Endodermal cell (in vitro differentiated cells): Measurements from ENCODE around the gene VASP. TPM values are rescaled to one million over a fixed set of nuclear protein-coding genes. Genes with fewer than 3 reads are reported as not detected.

ENCODE experiments used
- DNase-seq: peaks from one replicate; pipeline ENCODE4 v3.0.0-alpha.2; 2017
- H3K27ac ChIP-seq: 2 replicates; pipeline ENCODE4 v1.5.1; 2013; ENCODE audit warnings: mild to moderate bottlenecking, low read depth, low read length, moderate library complexity
- H3K27me3 ChIP-seq: 2 replicates; pipeline ENCODE4 v1.6.1; 2013; ENCODE audit warnings: mild to moderate bottlenecking, low read length, moderate library complexity; ENCODE audit not compliant: insufficient read depth, control insufficient read depth, poor library complexity, severe bottlenecking
- H3K36me3 ChIP-seq: 2 replicates; pipeline ENCODE4 v1.7.0; 2013; ENCODE audit warnings: mild to moderate bottlenecking, low read length, moderate library complexity; ENCODE audit not compliant: control insufficient read depth, insufficient read depth
- H3K4me1 ChIP-seq: one replicate; pipeline ENCODE4 v1.7.0; 2013; ENCODE audit warnings: low read length; ENCODE audit not compliant: control insufficient read depth, insufficient read depth
- H3K4me3 ChIP-seq: 2 replicates; pipeline ENCODE4 v1.5.1; 2013; ENCODE audit warnings: mild to moderate bottlenecking, low read length, moderate library complexity
- H3K9ac ChIP-seq: 2 replicates; pipeline ENCODE4 v1.6.1; 2013; ENCODE audit warnings: mild to moderate bottlenecking, low read length, moderate library complexity; ENCODE audit not compliant: poor library complexity, severe bottlenecking; ENCODE audit errors: extremely low read depth
- H3K9me3 ChIP-seq: 2 replicates; pipeline ENCODE4 v1.6.1; 2013; ENCODE audit warnings: mild to moderate bottlenecking, low read length, moderate library complexity; ENCODE audit not compliant: control insufficient read depth
- H3K27ac Mint-ChIP-seq: 2 replicates; pipeline ENCODE4 v1.8.0; 2020; ENCODE audit warnings: mixed read lengths
- H3K27me3 Mint-ChIP-seq: 2 replicates; pipeline ENCODE4 v1.8.0; 2021; ENCODE audit warnings: mild to moderate bottlenecking, mixed read lengths; ENCODE audit not compliant: insufficient read depth
- H3K36me3 Mint-ChIP-seq: 2 replicates; pipeline ENCODE4 v1.8.0; 2020; ENCODE audit warnings: low read depth, mixed read lengths
- H3K4me1 Mint-ChIP-seq: 2 replicates; pipeline ENCODE4 v1.8.0; 2020; ENCODE audit warnings: mixed read lengths
- H3K4me3 Mint-ChIP-seq: 2 replicates; pipeline ENCODE4 v1.8.0; 2020; ENCODE audit warnings: mild to moderate bottlenecking, moderate library complexity, mixed read lengths
- H3K9me3 Mint-ChIP-seq: 2 replicates; pipeline ENCODE4 v1.8.0; 2020; ENCODE audit warnings: mild to moderate bottlenecking, mixed read lengths
- CTCF ChIP-seq: fragments of 200-600 bp; sonication (generic); conservative IDR thresholded peaks from 2 replicates; pipeline ENCODE4 v1.5.0; 2021; ENCODE audit warnings: antibody characterized with exemption, mild to moderate bottlenecking
- WGBS, 2 experiments: methylation state at CpG; one replicate each; pipeline versions ENCODE4 v1.1.5 to v1.1.7; 2013; ENCODE audit warnings: missing lambda C conversion rate in 2 of 2, mixed read lengths in 1 of 2; ENCODE audit not compliant: insufficient coverage in 1 of 2, insufficient read length in 1 of 2; 5-methylcytosine and 5-hydroxymethylcytosine counted together
- total RNA-seq, 2 donors: library from RNA; stranded (reverse); fragmentation: NEBNext Ultra II Directional in 1 of 2; extraction: Animal tissue kit (Norgen Biotek cat#: 25700) in 1 of 2; gene quantifications; 2 replicates in 1 of 2; 3 replicates in 1 of 2; pipeline ENCODE4 v1.2.1, GENCODE V29; 2021

Gene VASP
- total RNA-seq, 2 donors from 2014 or later: 134 to 144 TPM

- Mint-ChIP-seq H3K36me3 (peaks cover 3% of the 10 kb centered on the region), H3K4me3 (no peak overlapping the region), H3K27ac (no peak overlapping the region), H3K9me3 (no peaks in the 10 kb centered on the region), H3K27me3 (peaks cover 50% of the 10 kb centered on the region), H3K4me1 (peaks cover 18% of the 10 kb centered on the region)
- WGBS, 2 experiments: 64 to 65% methylated on average over 1 to 2 of the region's 2 CpGs
- Histone ChIP-seq H3K27me3 (peaks cover 28% of the 10 kb centered on the region), H3K4me1 (no peaks in the 10 kb centered on the region), H3K36me3 (no peaks in the 10 kb centered on the region), H3K27ac (no peak overlapping the region), H3K4me3 (no peak overlapping the region), H3K9me3 (no peaks in the 10 kb centered on the region), H3K9ac (no peak overlapping the region)
- peak; percentile 74 for DNase-seq
- no peak for TF ChIP-seq CTCF
Observed at GRCh38 chr19:45501730-45502014, 5.6 kb upstream of the VASP start.

- H3K9me3 Mint-ChIP-seq: no peaks in the 10 kb centered on the region
- no peak overlapping the region for H3K27ac Mint-ChIP-seq
- 87% methylated on average over 4 of the region's 5 CpGs; no CpG with 5 or more reads in 1 of the 2 experiments for WGBS, 2 experiments
- peaks cover 28% of the 10 kb centered on the region for H3K27me3 ChIP-seq
- no peak overlapping the region for H3K27ac ChIP-seq
- H3K9me3 ChIP-seq: no peaks in the 10 kb centered on the region
- H3K36me3 ChIP-seq: no peaks in the 10 kb centered on the region
- no peak overlapping the region for H3K4me3 Mint-ChIP-seq
- peaks cover 48% of the 10 kb centered on the region for H3K27me3 Mint-ChIP-seq
- H3K4me1 Mint-ChIP-seq: peaks cover 17% of the 10 kb centered on the region
- no peak for TF ChIP-seq CTCF
- no peak overlapping the region for H3K4me3 ChIP-seq
- H3K36me3 Mint-ChIP-seq: peaks cover 3% of the 10 kb centered on the region
- no peak overlapping the region for H3K9ac ChIP-seq
- no peak for DNase-seq
- H3K4me1 ChIP-seq: no peaks in the 10 kb centered on the region
Observed at GRCh38 chr19:45502111-45502510, 5.2 kb upstream of the VASP start.

- Histone ChIP-seq H3K4me3 (no peak overlapping the region), H3K36me3 (no peaks in the 10 kb centered on the region), H3K27ac (no peak overlapping the region), H3K9me3 (no peaks in the 10 kb centered on the region), H3K27me3 (peaks cover 15% of the 10 kb centered on the region), H3K9ac (no peak overlapping the region), H3K4me1 (no peaks in the 10 kb centered on the region)
- Mint-ChIP-seq H3K9me3 (no peaks in the 10 kb centered on the region), H3K4me3 (no peak overlapping the region), H3K4me1 (peaks cover 15% of the 10 kb centered on the region), H3K36me3 (peaks cover 3% of the 10 kb centered on the region), H3K27ac (no peak overlapping the region), H3K27me3 (peaks cover 31% of the 10 kb centered on the region)
- TF ChIP-seq CTCF: no peak
- WGBS, 2 experiments: 94 to 95% methylated on average over 5 to 9 of the region's 9 CpGs
- DNase-seq: no peak
Observed at GRCh38 chr19:45503909-45504308, 3.4 kb upstream of the VASP start.
